ENCODE measurements around the gene NHS.

Gene NHS

GRCh38 chrX:17473021-17473420, 98.0 kb downstream of the NHS start:
- no peaks in the 10 kb centered on the region for H3K36me3 Mint-ChIP-seq
- H3K27ac Mint-ChIP-seq: no peak overlapping the region
- H3K9me3 Mint-ChIP-seq: peaks cover 0 to 5% of the 10 kb centered on the region in 2 donors
- H3K4me3 Mint-ChIP-seq: no peak overlapping the region
- H3K27me3 Mint-ChIP-seq: peaks cover 5 to 6% of the 10 kb centered on the region in 2 donors
- ATAC-seq (replicated peaks) (no peak), DNase-seq (no peak)
- no peaks in the 10 kb centered on the region for H3K4me1 Mint-ChIP-seq

DNA sequence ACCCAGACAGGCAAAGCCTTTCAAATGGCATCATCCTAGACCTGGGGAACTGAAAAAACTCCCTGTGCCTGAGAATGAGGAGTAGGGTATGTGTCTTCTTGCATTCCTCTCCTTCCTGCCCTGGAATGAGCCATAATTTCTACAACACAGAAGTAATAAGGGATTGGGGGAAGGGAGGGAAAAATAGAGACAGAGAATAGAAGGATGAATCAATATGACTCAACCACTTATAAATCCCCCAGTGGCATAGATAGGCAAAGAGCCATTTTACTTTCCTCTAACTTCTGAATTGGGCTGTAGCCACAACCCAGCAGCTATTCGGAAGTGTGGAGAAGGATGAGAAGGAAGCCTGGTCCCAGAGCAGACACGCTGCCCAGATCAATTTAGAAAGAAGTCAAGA, 99.9 kb downstream of the NHS start:
- H3K4me3 Mint-ChIP-seq: no peak overlapping the region
- ATAC-seq (replicated peaks): no peak
- H3K27ac Mint-ChIP-seq: no peak overlapping the region
- peaks cover 5 to 6% of the 10 kb centered on the region in 2 donors for H3K27me3 Mint-ChIP-seq
- H3K36me3 Mint-ChIP-seq: no peaks in the 10 kb centered on the region
- DNase-seq: no peak
- no peaks in the 10 kb centered on the region for H3K4me1 Mint-ChIP-seq
- peaks cover 0 to 5% of the 10 kb centered on the region in 2 donors for H3K9me3 Mint-ChIP-seq

GRCh38 chrX:17475449-17476217, 100.6 kb downstream of the NHS start:
- Mint-ChIP-seq H3K27me3 (peaks cover 5 to 6% of the 10 kb centered on the region in 2 donors), H3K4me3 (no peak overlapping the region), H3K4me1 (no peaks in the 10 kb centered on the region), H3K36me3 (no peaks in the 10 kb centered on the region), H3K9me3 (peaks cover 0 to 5% of the 10 kb centered on the region in 2 donors), H3K27ac (no peak overlapping the region)
- ATAC-seq (replicated peaks) (no peak), DNase-seq (no peak)

DNA sequence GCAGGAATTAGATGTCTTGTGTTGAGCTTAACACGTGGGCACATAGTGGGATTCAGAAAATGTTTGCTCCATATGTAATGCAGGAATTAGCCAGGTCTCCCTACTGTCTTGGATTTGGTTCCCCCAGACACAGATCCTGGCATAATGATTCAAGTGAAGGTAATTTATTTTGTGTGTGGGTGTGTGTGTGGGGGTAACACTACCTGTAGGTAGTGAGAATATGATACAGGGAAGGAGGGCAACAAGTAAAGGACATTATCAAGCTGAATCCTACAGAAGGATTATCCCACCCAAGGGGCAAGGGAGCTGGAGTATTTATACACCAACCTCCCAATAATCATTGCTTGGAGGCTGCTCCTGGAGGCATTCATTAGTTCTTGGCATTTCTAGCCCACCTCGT, 101.4 kb downstream of the NHS start:
- peaks cover 5 to 6% of the 10 kb centered on the region in 2 donors for H3K27me3 Mint-ChIP-seq
- ATAC-seq (replicated peaks) (no peak), DNase-seq (no peak)
- H3K9me3 Mint-ChIP-seq: peaks cover 0 to 5% of the 10 kb centered on the region in 2 donors
- H3K36me3 Mint-ChIP-seq: no peaks in the 10 kb centered on the region
- H3K27ac Mint-ChIP-seq: no peak overlapping the region
- H3K4me1 Mint-ChIP-seq: no peaks in the 10 kb centered on the region
- no peak overlapping the region for H3K4me3 Mint-ChIP-seq

DNA sequence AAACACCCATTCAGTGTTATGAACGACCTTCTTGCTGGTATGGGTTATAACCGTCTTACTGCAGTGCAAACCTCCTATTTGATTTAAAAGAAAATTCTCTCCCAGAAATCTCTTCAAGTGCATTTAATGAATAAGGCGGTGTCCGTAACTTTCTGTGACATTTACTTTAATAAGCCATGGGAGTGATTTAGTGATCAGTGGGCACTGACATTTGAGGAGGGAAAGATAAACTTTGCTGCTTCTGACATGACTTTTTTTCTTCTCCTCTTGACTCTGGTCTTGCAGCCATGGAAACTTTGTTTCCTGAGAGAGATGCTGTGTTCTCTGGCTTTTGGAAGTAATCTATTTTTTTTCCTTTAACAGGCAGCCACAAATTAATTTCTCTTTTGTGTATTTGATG, 106.1 kb downstream of the NHS start:
- Mint-ChIP-seq H3K27me3 (peaks cover 6 to 10% of the 10 kb centered on the region in 2 donors), H3K27ac (no peak overlapping the region), H3K4me3 (no peak overlapping the region), H3K9me3 (peaks cover 0 to 7% of the 10 kb centered on the region in 2 donors), H3K36me3 (no peaks in the 10 kb centered on the region), H3K4me1 (no peaks in the 10 kb centered on the region)
- ATAC-seq (replicated peaks): no peak
- no peak for DNase-seq

GRCh38 chrX:17484592-17484991, 109.6 kb downstream of the NHS start:
- no peak overlapping the region for H3K4me3 Mint-ChIP-seq

DNA sequence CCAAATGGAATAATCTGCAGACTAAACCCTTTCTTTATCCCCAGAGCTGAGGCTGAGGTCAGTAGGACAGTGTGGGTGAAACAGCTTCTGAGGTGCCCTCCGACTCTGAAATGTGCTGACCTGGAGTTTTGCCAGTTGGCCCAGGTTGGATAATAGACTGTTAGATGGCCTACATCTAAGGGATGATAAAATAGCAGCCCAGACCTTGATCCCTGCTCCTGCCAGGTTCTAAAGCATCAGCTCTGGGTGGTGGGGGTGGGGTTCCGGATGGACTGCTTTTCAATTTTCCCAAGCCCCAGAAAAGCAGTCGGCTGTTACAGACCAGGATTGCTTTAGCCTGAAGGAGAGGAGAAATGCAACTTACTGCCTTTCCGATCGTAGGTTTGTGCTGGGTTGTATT, 110.4 kb downstream of the NHS start:
- DNase-seq (no peak), ATAC-seq (replicated peaks) (no peak)
- Mint-ChIP-seq H3K36me3 (no peaks in the 10 kb centered on the region), H3K4me3 (no peak overlapping the region), H3K27ac (no peak overlapping the region), H3K9me3 (peaks cover 0 to 3% of the 10 kb centered on the region in 2 donors), H3K27me3 (peaks cover 0 to 4% of the 10 kb centered on the region in 2 donors), H3K4me1 (no peaks in the 10 kb centered on the region)

More at GRCh38 chrX:17484592-17484991, 109.6 kb downstream of the NHS start:
- Mint-ChIP-seq H3K9me3 (peaks cover 0 to 3% of the 10 kb centered on the region in 2 donors), H3K27me3 (peaks cover 0 to 4% of the 10 kb centered on the region in 2 donors), H3K27ac (no peak overlapping the region), H3K36me3 (no peaks in the 10 kb centered on the region), H3K4me1 (no peaks in the 10 kb centered on the region)
- ATAC-seq (replicated peaks) (no peak), DNase-seq (no peak)

- H3K4me1 Mint-ChIP-seq: no peaks in the 10 kb centered on the region
- DNase-seq: no peak
Observed at GRCh38 chrX:17488036-17488435, 113.0 kb downstream of the NHS start.

DNA sequence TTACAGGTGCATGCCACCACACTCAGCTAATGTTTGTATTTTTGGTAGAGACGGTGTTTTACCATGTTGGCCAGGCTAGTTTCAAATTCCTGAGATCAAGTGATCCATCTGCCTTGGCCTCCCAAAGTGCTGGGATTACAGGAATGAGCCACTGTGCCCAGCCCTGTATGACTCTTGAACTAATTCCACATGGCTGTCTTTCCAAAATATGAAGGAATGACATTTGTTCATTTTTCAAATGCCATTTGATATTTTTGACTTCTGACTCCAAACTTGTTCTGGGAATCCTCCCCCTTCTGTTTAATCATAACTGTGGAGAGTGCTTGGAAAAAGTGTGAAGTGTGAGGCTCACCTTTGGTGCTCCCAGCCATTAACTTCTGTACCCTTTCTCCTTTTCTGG, 119.2 kb downstream of the NHS start:
- peaks cover 0 to 4% of the 10 kb centered on the region in 2 donors for H3K9me3 Mint-ChIP-seq
- no peak overlapping the region for H3K4me3 Mint-ChIP-seq
- H3K27me3 Mint-ChIP-seq: peaks cover 0 to 8% of the 10 kb centered on the region in 2 donors
- H3K36me3 Mint-ChIP-seq: no peaks in the 10 kb centered on the region
- no peak overlapping the region for H3K27ac Mint-ChIP-seq
- ATAC-seq (replicated peaks) (no peak), DNase-seq (no peak)
- H3K4me1 Mint-ChIP-seq: no peaks in the 10 kb centered on the region

More at GRCh38 chrX:17488036-17488435, 113.0 kb downstream of the NHS start:
- peaks cover 0 to 4% of the 10 kb centered on the region in 2 donors for H3K27me3 Mint-ChIP-seq
- H3K9me3 Mint-ChIP-seq: peaks cover 0 to 7% of the 10 kb centered on the region in 2 donors
- no peak overlapping the region for H3K4me3 Mint-ChIP-seq
- ATAC-seq (replicated peaks): no peak
- no peak overlapping the region for H3K27ac Mint-ChIP-seq
- no peaks in the 10 kb centered on the region for H3K36me3 Mint-ChIP-seq

- H3K4me1 Mint-ChIP-seq: no peaks in the 10 kb centered on the region
- no peak overlapping the region for H3K27ac Mint-ChIP-seq
- peaks cover 0 to 4% of the 10 kb centered on the region in 2 donors for H3K9me3 Mint-ChIP-seq
- H3K4me3 Mint-ChIP-seq: no peak overlapping the region
- H3K36me3 Mint-ChIP-seq: no peaks in the 10 kb centered on the region
- DNase-seq: no peak
- ATAC-seq (replicated peaks): no peak
- H3K27me3 Mint-ChIP-seq: peaks cover 0 to 8% of the 10 kb centered on the region in 2 donors
Observed at GRCh38 chrX:17495052-17495451, 120.1 kb downstream of the NHS start.

DNA sequence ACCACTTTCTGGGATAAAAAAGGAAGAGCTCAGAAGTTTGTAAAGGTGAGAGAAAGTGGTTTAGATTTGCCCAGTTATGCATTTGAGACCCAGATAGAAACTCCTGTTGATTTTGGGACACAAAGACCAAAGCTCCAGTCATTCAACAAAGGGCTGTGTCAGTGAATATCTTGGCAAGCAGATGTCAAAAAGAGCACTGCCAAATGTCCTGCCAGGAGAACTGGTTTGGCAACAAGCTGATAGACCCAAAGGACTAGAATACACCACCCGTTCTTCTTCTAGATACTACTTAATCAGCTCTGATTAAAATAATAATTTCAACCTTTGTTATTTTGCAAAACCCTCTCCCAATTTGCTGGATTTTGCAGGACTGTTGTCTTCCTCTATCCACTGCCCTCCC, 121.4 kb downstream of the NHS start:
- Mint-ChIP-seq H3K4me1 (no peaks in the 10 kb centered on the region), H3K27ac (no peak overlapping the region), H3K4me3 (no peak overlapping the region), H3K9me3 (peaks cover 0 to 4% of the 10 kb centered on the region in 2 donors), H3K36me3 (no peaks in the 10 kb centered on the region), H3K27me3 (peaks cover 0 to 8% of the 10 kb centered on the region in 2 donors)
- no peak for ATAC-seq (replicated peaks)
- DNase-seq: no peak

DNA sequence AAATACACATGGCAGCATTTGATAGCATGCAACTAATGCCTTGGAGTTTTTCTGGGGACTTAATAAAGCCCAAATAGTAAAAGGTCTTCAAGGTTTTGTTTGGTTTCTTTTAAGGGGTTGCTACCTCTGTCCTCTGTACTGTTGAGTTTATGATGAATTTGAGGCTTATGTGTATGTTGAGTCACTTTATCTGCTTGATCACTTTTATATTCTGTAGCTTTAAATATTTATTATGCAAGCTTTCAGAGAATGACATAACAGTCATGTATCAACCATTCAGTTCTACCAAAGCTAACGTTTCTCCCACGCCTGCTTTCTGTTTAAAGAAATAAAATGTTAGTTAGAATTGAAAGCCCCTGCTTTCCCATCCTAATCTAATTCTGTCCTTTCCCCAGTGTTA, 122.2 kb downstream of the NHS start:
- no peak overlapping the region for H3K4me3 Mint-ChIP-seq
- H3K9me3 Mint-ChIP-seq: peaks cover 0 to under 1% of the 10 kb centered on the region in 2 donors
- no peaks in the 10 kb centered on the region for H3K4me1 Mint-ChIP-seq
- no peaks in the 10 kb centered on the region for H3K36me3 Mint-ChIP-seq
- no peak overlapping the region for H3K27ac Mint-ChIP-seq
- no peak for ATAC-seq (replicated peaks)
- no peak for DNase-seq
- peaks cover 0 to 8% of the 10 kb centered on the region in 2 donors for H3K27me3 Mint-ChIP-seq

DNA sequence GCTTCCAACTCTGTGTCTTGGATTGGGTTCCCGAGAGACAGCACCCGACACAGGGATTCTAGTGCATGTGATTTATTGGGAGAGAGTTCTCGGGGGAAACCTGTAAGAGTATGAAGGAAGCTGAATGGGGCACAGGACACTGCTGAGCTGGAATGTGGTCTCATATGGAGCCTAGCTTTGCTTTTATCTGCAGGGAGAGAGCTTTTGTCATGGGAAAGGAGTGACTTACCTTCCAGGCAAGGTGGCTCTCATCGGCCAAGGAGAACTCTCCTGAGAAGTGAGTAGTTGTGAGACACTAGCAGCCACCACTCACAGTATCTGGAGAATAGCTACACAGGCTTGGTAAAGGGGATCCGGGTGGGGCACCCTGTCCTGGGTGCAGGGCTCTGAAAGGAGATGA, 124.5 kb downstream of the NHS start:
- Mint-ChIP-seq H3K9me3 (no peaks in the 10 kb centered on the region), H3K36me3 (no peaks in the 10 kb centered on the region), H3K27me3 (peaks cover 0 to 5% of the 10 kb centered on the region in 2 donors), H3K27ac (no peak overlapping the region), H3K4me1 (no peaks in the 10 kb centered on the region), H3K4me3 (no peak overlapping the region)
- no peak for ATAC-seq (replicated peaks)
- no peak for DNase-seq

DNA sequence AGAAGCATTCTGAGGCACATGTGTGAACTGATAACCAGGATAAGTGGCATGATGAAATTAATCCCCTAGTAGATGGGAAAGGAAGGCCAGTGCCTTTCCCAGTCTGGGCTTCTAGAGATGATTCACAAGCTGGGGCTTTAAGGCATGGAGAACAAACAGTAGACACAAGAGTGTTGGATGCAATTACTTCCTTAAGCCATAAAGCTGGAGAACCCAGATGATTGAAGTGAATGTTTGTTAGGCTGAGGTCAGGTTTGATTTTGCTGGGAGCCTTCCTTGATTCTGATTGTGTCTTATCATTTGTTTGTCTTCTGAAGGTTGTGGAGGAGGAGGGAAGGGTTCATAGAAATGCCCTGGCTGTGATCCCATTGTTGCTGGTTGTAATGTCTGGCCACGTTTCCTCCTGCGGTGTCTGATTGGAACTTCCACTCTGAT, 125.2 kb downstream of the NHS start:
- H3K27ac Mint-ChIP-seq: no peak overlapping the region
- ATAC-seq (replicated peaks) (no peak), DNase-seq (no peak)
- peaks cover 0 to 5% of the 10 kb centered on the region in 2 donors for H3K27me3 Mint-ChIP-seq
- no peaks in the 10 kb centered on the region for H3K36me3 Mint-ChIP-seq
- no peak overlapping the region for H3K4me3 Mint-ChIP-seq
- H3K9me3 Mint-ChIP-seq: no peaks in the 10 kb centered on the region
- no peaks in the 10 kb centered on the region for H3K4me1 Mint-ChIP-seq

DNA sequence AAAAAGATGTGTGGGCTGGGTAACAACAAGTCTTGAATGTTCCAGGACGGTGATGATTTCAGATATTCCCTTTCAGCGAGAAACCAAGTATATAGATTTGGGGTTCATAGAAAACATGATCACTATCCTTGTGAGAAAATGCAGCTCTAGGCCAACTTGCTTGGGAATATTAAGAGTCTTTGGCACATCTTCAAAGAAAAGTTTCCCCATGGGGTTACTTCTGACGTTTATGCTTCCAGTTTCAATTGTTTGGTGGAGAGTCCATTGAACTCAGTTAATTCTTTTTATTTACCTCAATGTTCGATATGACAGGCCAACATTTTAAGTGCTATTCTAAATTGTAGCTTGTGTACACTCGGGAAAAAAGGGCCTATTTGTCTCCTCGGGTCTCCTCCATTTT, 126.7 kb downstream of the NHS start:
- Mint-ChIP-seq H3K4me1 (no peaks in the 10 kb centered on the region), H3K9me3 (no peaks in the 10 kb centered on the region), H3K4me3 (no peak overlapping the region), H3K36me3 (no peaks in the 10 kb centered on the region), H3K27me3 (peaks cover 0 to 5% of the 10 kb centered on the region in 2 donors), H3K27ac (no peak overlapping the region)
- ATAC-seq (replicated peaks) (no peak), DNase-seq (no peak)

Data from stimulated activated naive B cell treated with anti-CD40 and anti-IgM and Interleukin-4, amounts not matched to agents 10 μg/mL and 1 μg/mL and 100 μg/mL, for 72 hours (primary cell).